HL-60 (cell line): ENCODE results near the gene IL17B.

Experiments used
- DNase-seq, 2 experiments: peaks; one replicate each; pipeline ENCODE4 v3.0.0-alpha.2; 2010 to 2020; ENCODE audit warnings: low read depth in 1 of 2, low spot score in 1 of 2
- H3K27ac ChIP-seq: fragments of 250-450 bp; sonication (Bioruptor Pico); replicated peaks from 2 replicates; pipeline ENCODE4 v1.5.1; 2020; ENCODE audit warnings: mild to moderate bottlenecking, moderate library complexity
- H3K27me3 ChIP-seq: fragments of 250-450 bp; sonication (Bioruptor Pico); 2 replicates; pipeline ENCODE4 v1.5.1; 2021; ENCODE audit warnings: mild to moderate bottlenecking, moderate library complexity; ENCODE audit not compliant: insufficient read depth, poor library complexity, severe bottlenecking
- H3K4me3 ChIP-seq: replicated peaks from 2 replicates; pipeline ENCODE4 v1.5.1; 2011; ENCODE audit warnings: mild to moderate bottlenecking, control low read depth, low read length; ENCODE audit not compliant: insufficient read depth
- GABPA ChIP-seq: IDR thresholded peaks from 2 replicates; pipeline ENCODE4 v1.6.1; 2012; ENCODE audit warnings: low read depth
- POLR2AphosphoS5 ChIP-seq: IDR thresholded peaks from 2 replicates; pipeline ENCODE4 v1.6.1; 2012; ENCODE audit warnings: low read depth
- REST ChIP-seq: IDR thresholded peaks from 2 replicates; pipeline ENCODE4 v1.6.1; 2012; ENCODE audit warnings: low read depth; ENCODE audit not compliant: insufficient replicate concordance
- SPI1 ChIP-seq: IDR thresholded peaks from 2 replicates; pipeline ENCODE4 v1.6.1; 2012; ENCODE audit warnings: low read depth, mild to moderate bottlenecking, borderline replicate concordance
- TF ChIP-seq, protein P1 (sequence below): IDR thresholded peaks from one replicate; pipeline ENCODE4 v1.5.1; 2011; ENCODE audit warnings: low read length, control low read depth, inconsistent platforms; ENCODE audit not compliant: insufficient read depth

IL17B gene

DNA sequence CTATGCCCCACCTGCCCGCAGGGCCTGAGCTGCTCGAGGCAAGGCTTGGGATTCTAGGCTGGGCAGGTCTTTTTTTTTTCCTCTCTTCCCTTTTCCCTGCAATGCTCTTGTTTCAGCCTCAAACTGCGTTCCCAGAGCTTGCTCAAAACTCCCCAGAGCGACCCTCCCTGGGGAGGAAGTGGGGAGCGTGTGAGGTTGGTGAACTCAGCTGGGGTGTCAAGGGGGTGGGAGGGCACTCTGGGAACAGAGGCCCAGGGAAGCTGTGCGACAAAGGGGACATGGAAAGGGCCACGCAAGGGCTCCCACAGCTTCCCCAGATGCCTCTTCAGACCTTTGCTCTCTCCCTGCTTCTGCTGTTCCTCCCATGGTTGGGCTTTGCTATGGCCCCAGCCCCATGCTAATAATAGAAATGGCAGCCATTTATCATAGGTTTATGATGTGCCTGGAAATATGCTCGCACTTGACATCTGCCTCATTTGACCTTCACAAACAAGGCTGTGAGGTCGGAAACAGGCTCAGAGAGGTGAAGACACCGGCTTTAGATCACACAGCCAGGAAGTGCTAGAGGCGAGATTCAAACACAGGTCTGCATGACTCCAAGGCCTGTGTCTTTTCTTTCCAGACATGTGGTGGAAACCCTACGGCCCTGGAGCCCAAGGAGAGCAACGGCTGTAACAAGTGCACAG, 40.9 kb upstream of the IL17B start:
- H3K27me3 ChIP-seq, result no peaks in the 10 kb centered on the region
- TF ChIP-seq REST (no peak), SPI1 (no peak), GABPA (no peak), POLR2AphosphoS5 (no peak)
- TF ChIP-seq, protein P1, sequence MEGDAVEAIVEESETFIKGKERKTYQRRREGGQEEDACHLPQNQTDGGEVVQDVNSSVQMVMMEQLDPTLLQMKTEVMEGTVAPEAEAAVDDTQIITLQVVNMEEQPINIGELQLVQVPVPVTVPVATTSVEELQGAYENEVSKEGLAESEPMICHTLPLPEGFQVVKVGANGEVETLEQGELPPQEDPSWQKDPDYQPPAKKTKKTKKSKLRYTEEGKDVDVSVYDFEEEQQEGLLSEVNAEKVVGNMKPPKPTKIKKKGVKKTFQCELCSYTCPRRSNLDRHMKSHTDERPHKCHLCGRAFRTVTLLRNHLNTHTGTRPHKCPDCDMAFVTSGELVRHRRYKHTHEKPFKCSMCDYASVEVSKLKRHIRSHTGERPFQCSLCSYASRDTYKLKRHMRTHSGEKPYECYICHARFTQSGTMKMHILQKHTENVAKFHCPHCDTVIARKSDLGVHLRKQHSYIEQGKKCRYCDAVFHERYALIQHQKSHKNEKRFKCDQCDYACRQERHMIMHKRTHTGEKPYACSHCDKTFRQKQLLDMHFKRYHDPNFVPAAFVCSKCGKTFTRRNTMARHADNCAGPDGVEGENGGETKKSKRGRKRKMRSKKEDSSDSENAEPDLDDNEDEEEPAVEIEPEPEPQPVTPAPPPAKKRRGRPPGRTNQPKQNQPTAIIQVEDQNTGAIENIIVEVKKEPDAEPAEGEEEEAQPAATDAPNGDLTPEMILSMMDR, result no peak
- DNase-seq, result no peak
- H3K4me3 ChIP-seq, result no peak overlapping the region
- no peak overlapping the region for H3K27ac ChIP-seq

DNA sequence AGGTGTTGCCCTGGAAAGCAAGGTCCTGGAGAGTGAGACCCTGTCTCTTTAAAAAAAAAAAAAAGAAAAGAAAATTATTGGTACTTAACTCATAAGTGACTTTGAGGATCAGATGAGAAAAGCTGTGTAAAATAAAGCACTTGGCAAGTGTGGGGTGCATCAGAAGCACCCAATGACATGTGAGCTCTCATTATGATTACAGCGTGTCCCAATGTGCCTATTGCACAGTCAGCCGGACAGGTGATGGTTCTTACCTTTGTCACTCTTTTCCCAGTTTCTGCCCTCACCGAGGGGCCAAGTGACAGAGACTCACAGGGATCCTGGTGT, 40.4 kb upstream of the IL17B start:
- TF ChIP-seq GABPA (no peak), POLR2AphosphoS5 (no peak), SPI1 (no peak), REST (no peak)
- TF ChIP-seq, protein P1, result no peak
- no peak for DNase-seq
- H3K27ac ChIP-seq, result no peak overlapping the region

DNA sequence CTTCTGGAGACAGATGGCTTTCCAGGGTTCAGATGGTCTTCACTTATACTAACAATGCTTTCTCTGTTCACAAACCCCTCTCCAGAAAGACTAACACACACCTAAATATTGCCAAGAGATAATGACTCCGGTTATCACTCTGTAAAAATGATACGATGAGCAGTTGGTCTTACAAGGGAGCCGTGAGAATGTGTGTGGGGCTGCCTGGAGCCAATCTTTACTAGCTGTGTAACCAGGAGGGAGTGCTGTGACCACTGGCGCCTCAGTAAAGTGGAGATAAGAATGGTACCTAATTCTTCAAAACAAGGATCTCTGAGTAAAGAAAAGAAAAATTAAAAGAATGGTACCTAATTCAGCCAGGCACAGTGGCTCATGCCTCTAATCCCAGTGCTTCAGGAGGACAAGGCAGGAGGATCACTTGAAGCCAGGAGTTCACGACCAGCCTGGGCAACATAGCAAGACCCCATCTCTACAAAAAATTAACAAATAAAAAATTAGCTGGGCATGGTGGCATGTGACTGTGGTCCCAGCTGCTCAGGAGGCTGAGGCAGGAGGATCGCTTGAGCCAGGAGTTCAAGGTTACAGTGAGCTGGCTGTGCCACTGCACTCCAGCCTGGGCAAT, 39.9 kb upstream of the IL17B start:
- Histone ChIP-seq H3K4me3 (no peak overlapping the region), H3K27ac (no peak overlapping the region), H3K27me3 (no peaks in the 10 kb centered on the region)
- no peak for TF ChIP-seq SPI1
- TF ChIP-seq POLR2AphosphoS5, result no peak
- no peak for TF ChIP-seq REST
- TF ChIP-seq GABPA, result no peak
- TF ChIP-seq, protein P1, result no peak
- DNase-seq, result no peak

More for the DNA sequence above, 40.4 kb upstream of the IL17B start:
- Histone ChIP-seq H3K4me3 (no peak overlapping the region), H3K27me3 (no peaks in the 10 kb centered on the region)
